GM19025 (cell line): Measurements from ENCODE around the gene MYH2.

Source experiments
- ATAC-seq: cut with Tn5 transposase; IDR thresholded peaks from one replicate; pipeline ENCODE4 v1.9.1; 2021; ENCODE audit warnings: mild to moderate bottlenecking, low read depth, moderate library complexity; ENCODE audit not compliant: unreplicated experiment

MYH2 gene

GRCh38 chr17:10518271-10519037, 31.0 kb downstream of the MYH2 start, which contains the start of gene MYH1:
TSS of gene MYH1 (minus strand) at chr17:10518542. CDS start at chr17:10516642, 1,900 bp downstream.
- no peak for ATAC-seq

- ATAC-seq, result no peak
Observed at GRCh38 chr17:10516638-10517037, 32.8 kb downstream of the MYH2 start.

GRCh38 chr17:10516065-10516464, 33.4 kb downstream of the MYH2 start:
- no peak for ATAC-seq

GRCh38 chr17:10513299-10514067, 36.0 kb downstream of the MYH2 start:
- no peak for ATAC-seq

- no peak for ATAC-seq
Observed at GRCh38 chr17:10512856-10513255, 36.6 kb downstream of the MYH2 start.

- ATAC-seq, result no peak
Observed at GRCh38 chr17:10499950-10500349, 49.5 kb downstream of the MYH2 start.

GRCh38 chr17:10492004-10492403, 57.5 kb downstream of the MYH2 start:
- no peak for ATAC-seq

- ATAC-seq, result no peak
Observed at GRCh38 chr17:10482252-10482651, 67.2 kb downstream of the MYH2 start.

- ATAC-seq, result no peak
Observed at GRCh38 chr17:10477701-10478100, 71.8 kb downstream of the MYH2 start.

GRCh38 chr17:10474536-10474935, 74.9 kb downstream of the MYH2 start:
- ATAC-seq, result no peak

- ATAC-seq, result no peak
Observed at GRCh38 chr17:10471858-10472257, 77.6 kb downstream of the MYH2 start.
